GM12873 (cell line): ENCODE results near the gene ITIH3.

Source experiments
- TF ChIP-seq, protein P1 (sequence below): IDR thresholded peaks from 2 replicates; pipeline ENCODE4 v1.5.1; 2012; ENCODE audit warnings: low read depth, mild to moderate bottlenecking, moderate library complexity, low read length, control low read depth; ENCODE audit not compliant: insufficient read depth; ENCODE audit errors: missing control alignments

ITIH3 gene

DNA sequence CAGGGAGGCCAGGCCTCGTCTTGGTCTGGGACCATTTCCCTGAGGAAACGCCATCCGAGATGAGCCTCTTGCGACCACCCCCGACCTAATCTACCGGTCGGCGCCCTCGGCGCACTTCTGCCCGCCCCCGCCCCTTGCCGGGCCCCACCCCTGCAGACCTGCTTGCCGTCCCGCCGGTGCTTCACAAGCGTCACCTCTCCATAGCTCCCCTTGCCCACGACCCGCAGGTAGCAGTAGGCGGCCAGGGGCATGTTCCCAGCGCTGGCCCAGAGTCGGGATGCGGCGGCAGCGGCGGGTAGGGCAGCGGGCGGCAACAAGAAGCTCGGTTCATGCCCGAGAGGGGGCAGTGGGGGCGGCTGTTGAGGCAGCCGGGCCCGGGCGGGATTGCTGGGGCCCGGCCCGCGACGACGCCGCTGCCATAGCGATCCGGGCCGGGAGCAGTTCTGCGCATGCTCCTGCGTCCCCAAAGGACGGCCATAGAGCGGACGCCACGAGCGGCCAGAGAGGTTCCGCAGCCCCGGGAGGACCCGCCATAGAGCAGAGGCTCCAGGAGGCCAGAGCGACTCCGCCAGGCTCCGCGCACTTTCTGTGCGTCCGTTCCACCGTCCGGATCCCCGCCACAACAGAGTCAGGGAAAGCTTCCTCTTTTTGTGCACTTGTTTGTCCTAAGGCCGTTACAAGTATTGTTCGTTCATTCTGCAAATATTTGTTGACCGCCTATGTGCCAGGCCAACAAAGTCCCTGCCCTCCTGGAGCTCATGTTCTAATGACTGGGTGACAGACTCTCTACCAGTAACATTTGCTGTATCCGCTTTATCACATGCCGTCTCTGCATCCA lies 23.9 kb upstream of the ITIH3 start, which contains the start of gene NEK4:
Gene NEK4, minus strand, starts transcription at position 445 of the 838 bp plus-strand sequence. Its CDS starts 194 bp downstream, at position 251.
- TF ChIP-seq, protein P1, sequence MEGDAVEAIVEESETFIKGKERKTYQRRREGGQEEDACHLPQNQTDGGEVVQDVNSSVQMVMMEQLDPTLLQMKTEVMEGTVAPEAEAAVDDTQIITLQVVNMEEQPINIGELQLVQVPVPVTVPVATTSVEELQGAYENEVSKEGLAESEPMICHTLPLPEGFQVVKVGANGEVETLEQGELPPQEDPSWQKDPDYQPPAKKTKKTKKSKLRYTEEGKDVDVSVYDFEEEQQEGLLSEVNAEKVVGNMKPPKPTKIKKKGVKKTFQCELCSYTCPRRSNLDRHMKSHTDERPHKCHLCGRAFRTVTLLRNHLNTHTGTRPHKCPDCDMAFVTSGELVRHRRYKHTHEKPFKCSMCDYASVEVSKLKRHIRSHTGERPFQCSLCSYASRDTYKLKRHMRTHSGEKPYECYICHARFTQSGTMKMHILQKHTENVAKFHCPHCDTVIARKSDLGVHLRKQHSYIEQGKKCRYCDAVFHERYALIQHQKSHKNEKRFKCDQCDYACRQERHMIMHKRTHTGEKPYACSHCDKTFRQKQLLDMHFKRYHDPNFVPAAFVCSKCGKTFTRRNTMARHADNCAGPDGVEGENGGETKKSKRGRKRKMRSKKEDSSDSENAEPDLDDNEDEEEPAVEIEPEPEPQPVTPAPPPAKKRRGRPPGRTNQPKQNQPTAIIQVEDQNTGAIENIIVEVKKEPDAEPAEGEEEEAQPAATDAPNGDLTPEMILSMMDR, result no peak

DNA sequence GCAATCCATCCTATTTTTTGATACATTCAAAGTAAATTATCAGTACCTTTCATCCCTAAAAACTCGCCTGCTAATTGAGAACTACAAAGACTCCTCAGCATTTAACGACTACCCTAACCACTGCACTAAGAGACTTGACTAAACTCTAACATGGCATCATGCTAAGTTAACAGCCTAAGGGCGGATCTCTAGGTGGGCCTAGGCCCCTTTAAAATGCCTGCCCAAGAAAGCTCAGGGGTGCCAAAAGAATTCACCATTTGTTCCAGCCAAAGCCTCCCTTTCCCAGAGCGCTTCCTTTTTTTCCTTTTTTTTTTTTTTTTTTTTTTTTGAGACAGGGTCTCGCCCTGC lies 23.3 kb upstream of the ITIH3 start:
- TF ChIP-seq, protein P1, result no peak

DNA sequence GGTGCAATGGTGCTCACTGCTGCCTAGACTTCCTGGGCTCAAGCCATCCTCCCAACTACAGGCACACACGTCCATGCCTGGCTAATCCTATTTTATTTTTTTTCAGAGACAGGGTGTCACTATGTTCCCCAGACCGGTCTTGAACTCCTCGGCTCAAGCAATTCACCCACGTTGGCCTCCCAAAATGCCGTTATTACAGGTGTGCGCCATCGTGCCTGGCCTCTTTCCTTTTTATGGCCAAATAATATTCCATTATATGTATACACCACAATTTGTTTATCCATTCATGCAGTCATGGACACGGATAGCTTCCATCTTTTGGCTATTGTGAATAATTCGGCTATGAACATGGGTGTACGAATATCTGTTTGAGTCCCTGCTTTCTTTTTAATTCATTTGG lies 22.9 kb upstream of the ITIH3 start:
- TF ChIP-seq, protein P1, result no peak

DNA sequence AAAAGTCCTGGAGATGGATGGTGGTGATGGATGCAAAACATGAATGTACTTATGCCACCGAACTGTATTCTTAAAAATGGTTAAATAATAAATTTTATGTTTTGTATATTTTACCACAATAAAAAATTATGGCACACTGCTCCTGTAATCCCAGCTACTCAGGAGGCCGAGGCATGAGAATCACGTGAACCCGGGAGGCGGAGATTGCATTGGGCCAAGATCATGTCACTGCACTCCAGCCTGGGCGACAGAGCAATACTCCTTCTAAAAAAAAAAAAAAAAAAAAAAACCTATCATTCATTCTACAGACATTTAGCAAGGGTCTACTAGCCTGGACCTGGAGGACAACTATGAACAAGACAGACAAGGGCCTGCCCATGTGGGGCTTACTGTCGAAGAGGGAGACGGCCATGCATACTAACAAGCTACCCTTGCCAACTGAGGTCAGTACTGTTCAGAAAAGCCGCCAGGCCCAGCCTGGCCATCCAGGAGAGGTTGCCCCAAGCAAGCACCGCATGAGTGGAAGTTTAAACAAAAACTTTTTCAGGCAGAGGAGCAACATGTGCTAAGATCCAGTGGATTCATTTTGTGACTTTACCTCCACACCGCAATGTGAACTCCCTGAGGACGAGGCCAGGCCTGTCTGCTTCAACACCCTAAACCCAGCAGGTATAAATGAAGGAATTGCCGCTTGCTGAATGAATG lies 21.1 kb upstream of the ITIH3 start:
- TF ChIP-seq, protein P1, result no peak

DNA sequence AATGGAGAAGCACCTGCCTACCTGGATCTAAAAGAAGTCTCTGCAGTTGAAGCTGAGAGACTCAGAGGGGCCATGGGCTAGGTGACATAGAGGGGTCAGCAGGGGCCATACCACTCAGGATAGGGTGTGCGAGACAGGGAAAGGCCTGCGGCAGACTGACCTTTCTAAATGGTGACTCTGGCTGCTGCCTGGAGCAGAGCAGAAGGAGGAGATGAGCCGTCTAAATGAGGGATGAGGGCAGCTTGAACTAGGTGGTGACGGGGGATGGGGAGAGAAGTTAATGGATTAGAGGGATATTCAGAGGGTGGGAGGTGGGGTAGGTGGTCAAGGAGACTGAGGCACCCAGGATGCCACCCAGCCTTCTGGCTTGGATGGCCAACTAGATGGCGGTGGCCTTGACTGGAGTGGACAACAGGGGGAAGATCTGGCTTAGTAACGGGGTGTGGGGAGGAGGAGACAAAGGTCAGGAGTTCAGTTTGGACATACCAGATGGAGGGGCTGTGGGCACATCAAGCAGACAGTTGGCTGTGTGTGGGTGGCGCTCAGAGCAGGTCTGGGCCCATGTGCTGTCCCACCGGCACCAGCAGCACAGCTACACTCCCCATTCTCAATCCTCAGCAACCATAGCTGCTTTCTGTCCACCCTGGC lies 20.4 kb upstream of the ITIH3 start:
- TF ChIP-seq, protein P1, result no peak

DNA sequence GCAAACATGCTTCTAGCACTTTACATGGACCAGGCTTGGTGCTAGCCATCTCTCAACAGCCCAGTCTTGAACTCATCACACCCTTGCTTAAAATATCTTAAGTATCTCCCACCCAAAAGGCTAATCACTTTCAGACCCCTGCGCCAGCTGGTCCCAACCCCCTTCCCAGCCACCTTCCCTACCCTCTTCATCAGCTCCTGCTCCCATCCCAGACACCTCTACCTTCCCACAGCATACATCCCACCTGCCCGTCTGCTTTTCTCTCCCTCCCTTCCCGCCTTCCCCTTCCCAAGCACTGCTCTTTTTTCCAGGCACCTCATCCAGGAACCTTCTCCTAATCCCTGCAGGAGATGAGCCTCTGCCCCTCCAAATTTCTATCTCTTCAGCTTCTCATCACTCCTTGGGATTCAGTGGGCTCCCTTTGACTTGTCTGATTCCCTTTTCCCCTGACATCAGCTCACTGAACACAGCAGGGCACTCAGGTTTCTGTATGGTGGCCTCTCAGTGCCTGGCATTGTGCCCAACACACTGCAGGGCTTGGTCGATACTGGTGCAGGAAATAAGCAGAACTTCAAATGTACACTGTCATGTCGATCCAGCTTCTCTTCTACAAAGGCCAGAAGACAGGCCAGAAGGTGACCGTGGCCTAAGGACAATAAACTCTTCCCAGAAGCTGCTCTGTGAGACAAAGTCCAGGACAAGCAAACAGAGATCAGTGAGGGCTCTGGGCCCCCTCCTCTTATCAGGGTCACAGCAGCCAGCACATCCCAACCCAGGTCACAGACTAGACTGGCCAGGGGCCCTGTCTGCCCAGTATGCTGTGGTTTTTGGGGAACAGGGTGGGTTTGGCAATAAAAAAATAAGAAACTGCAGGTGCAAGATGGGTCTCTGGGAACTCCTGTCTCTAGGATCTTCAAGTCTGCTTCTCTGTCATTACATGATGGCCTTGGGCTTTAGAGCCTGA lies 19.4 kb upstream of the ITIH3 start:
- TF ChIP-seq, protein P1, result no peak
